Measurements from ENCODE around the gene DHCR24.

The DHCR24 gene

DNA sequence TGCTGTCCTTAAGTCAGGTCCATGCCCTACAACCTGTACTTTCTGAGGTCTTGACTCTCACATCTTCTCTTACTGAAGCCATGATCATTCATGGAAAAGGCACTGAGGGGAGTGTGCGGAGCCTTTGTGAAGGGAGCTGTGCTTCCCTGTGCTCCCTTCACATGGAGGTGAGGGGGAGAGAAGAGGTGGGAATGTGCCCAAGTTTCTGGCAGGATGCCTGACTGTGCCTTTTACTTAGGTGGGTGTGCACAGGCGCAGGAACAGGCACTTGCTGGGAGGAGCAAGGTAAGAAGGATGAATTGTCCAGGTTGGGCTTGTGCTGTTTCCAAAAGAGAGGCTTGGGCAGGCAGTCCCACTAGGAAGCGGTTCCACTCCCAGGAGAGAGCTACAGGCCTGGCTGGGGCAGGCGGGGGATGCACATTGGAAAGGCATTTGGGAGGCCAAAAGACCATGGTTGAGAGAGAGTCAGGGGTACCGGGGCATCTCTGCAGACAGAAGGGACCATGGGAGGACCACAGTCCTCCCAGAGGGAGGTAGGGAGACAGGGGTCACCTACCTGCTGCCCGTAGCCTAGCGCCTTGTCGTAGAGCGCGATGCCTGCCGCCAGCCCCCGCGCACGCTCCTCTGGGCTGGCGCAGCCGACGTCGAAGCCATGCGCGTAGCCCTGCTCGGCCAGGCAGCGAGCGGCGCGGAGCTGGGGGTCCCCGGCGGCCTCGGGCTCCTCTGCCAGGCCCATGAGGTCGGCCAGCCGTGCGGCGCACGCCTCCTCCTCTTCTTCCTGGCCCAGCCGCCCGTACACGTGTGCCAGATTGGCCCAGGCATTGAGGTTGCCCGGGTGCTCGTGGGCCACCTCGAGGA is 86.7 kb downstream of the DHCR24 start:
- DNase-seq (ENCODE audit: low spot score) = peak; percentile 74

Measured in putamen (tissue), 1 donor.